BE2C (cell line): ENCODE results near the gene RPS25.

Experiments
- DNase-seq: peaks from one replicate; pipeline ENCODE4 v3.0.0-alpha.2; 2020
- H3K27me3 ChIP-seq: fragments of 250-450 bp; sonication (Bioruptor Pico); 2 replicates; pipeline ENCODE4 v1.5.1; 2020; ENCODE audit warnings: mild to moderate bottlenecking
- H3K36me3 ChIP-seq: fragments of 250-450 bp; sonication (Bioruptor Pico); 2 replicates; pipeline ENCODE4 v1.5.1; 2020; ENCODE audit warnings: mild to moderate bottlenecking
- H3K4me1 ChIP-seq: fragments of 250-450 bp; sonication (Bioruptor Pico); 2 replicates; pipeline ENCODE4 v1.5.1; 2020
- H3K4me3 ChIP-seq: 2 replicates; pipeline ENCODE4 v1.5.1; 2011; ENCODE audit warnings: low read depth, low read length
- H3K9me3 ChIP-seq: fragments of 250-450 bp; sonication (Bioruptor Pico); 2 replicates; pipeline ENCODE4 v1.5.1; 2020
- CTCF ChIP-seq: IDR thresholded peaks from 2 replicates; pipeline ENCODE4 v1.5.1; 2012; ENCODE audit warnings: mild to moderate bottlenecking, low read depth, low read length

Gene RPS25

DNA sequence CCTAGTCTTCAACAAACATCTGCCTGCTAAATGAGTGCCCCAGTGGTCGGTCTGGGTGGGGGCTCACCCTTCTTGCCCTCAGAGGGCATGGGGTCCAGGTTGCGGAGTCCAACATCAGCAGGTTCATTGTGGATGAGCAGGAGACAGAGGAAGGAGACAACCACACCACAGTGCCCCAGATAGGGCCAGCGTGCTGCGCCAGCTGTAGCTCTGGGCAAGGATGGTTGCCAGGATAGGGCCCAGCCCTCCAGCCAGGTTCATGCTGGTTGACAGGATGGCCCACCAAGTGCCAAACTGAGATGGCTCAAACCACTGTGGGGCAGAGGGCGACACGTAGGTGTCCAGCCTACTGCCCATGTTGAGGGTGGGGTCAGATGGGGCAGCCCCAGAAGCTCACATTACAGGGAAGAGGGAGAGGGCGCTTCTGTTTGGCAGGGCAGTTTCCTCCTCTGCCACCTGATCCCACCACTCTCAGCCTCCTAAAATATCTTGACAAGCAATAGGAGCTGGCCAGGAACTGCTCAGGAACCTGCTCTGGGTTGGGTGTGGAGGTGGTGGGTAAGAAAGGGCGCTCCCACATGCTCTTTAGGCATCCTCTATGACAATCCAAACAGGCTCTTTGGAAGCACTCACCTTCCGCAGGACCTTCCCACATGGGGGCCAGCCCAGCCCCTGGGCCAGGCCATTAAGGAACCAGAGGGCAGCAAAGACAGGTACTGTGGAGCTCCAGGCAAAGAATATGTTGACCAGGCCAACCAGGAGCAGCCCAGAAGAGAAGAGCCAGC is 9.6 kb upstream of the RPS25 start:
- H3K4me1 ChIP-seq: no peaks in the 10 kb centered on the region
- H3K4me3 ChIP-seq: no peak overlapping the region
- TF ChIP-seq CTCF: no peak
- H3K9me3 ChIP-seq: no peaks in the 10 kb centered on the region
- peaks cover 37% of the 10 kb centered on the region for H3K36me3 ChIP-seq
- DNase-seq: no peak
- H3K27me3 ChIP-seq: no peaks in the 10 kb centered on the region

- no peak for TF ChIP-seq CTCF
- H3K4me3 ChIP-seq: no peak overlapping the region
- no peak for DNase-seq
- peaks cover 43% of the 10 kb centered on the region for H3K36me3 ChIP-seq
- H3K4me1 ChIP-seq: no peaks in the 10 kb centered on the region
- no peaks in the 10 kb centered on the region for H3K9me3 ChIP-seq
- no peaks in the 10 kb centered on the region for H3K27me3 ChIP-seq
Observed at GRCh38 chr11:119026970-119027369, 8.8 kb upstream of the RPS25 start.

- no peak for TF ChIP-seq CTCF
- H3K4me3 ChIP-seq: no peak overlapping the region
- H3K4me1 ChIP-seq: no peaks in the 10 kb centered on the region
- no peaks in the 10 kb centered on the region for H3K27me3 ChIP-seq
- DNase-seq: no peak
- peaks cover 51% of the 10 kb centered on the region for H3K36me3 ChIP-seq
- H3K9me3 ChIP-seq: no peaks in the 10 kb centered on the region
Observed at GRCh38 chr11:119025978-119026766, 8.0 kb upstream of the RPS25 start.

GRCh38 chr11:119025541-119025940 is 7.4 kb upstream of the RPS25 start:
- Histone ChIP-seq H3K36me3 (peaks cover 55% of the 10 kb centered on the region), H3K27me3 (no peaks in the 10 kb centered on the region), H3K4me1 (no peaks in the 10 kb centered on the region), H3K9me3 (no peaks in the 10 kb centered on the region), H3K4me3 (no peak overlapping the region)
- no peak for TF ChIP-seq CTCF
- DNase-seq: no peak

DNA sequence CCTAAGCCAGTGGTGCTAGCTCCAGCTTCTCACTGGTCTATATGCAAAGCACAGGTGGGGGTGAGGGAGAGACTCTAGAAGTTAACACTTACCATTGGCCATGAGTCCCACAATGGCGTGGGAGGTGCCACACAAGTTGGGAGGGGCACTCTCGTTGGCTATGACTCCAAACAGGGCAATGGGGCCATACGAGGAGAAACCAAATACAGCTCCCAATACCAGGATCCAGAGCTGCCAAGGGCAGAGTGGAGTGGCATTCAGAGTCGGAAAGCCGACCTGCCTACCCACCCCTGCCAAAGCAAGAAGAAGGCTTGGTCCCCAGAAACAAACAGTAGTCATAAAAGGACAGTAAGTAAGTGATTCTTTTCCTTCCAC is 6.9 kb upstream of the RPS25 start:
- no peak for DNase-seq
- no peak overlapping the region for H3K4me3 ChIP-seq
- H3K36me3 ChIP-seq: peaks cover 55% of the 10 kb centered on the region
- TF ChIP-seq CTCF: no peak
- H3K4me1 ChIP-seq: no peaks in the 10 kb centered on the region
- H3K27me3 ChIP-seq: no peaks in the 10 kb centered on the region
- no peaks in the 10 kb centered on the region for H3K9me3 ChIP-seq
